ENCODE results near the gene ETS1. TPM values are rescaled to one million over a fixed set of nuclear protein-coding genes. Genes with fewer than 3 reads are reported as not detected.

The ETS1 gene
- total RNA-seq, 1 experiment from 2014 or later = 1.1 TPM

- Mint-ChIP-seq H3K4me1 (ENCODE audit: low read depth, unreplicated experiment) (peaks cover 9% of the 10 kb centered on the region), H3K9me3 (ENCODE audit: unreplicated experiment) (no peaks in the 10 kb centered on the region), H3K27me3 (ENCODE audit: insufficient read depth, unreplicated experiment) (no peaks in the 10 kb centered on the region), H3K27ac (ENCODE audit: unreplicated experiment) (no peak overlapping the region), H3K36me3 (ENCODE audit: insufficient read depth, unreplicated experiment) (no peaks in the 10 kb centered on the region), H3K4me3 (ENCODE audit: unreplicated experiment) (no peak overlapping the region)
- no TSS peak for BruUV-seq (replicated peaks)
- 0 out of 2 replicates have a peak, but pooled peaks cover 6% of the 10 kb centered on the region for H3K4me1 ChIP-seq
- DNase-seq = no peak
- H3K27me3 ChIP-seq (replicated peaks; ENCODE audit: control insufficient read depth, insufficient read depth, low read length) = no peaks in the 10 kb centered on the region
- no peaks in the 10 kb centered on the region for H3K36me3 ChIP-seq (ENCODE audit: control insufficient read depth, insufficient read depth, low read length)
- POLR2A ChIA-PET = no interaction called here
- intact Hi-C loops (cut with micrococcal nuclease; ENCODE audit: unreplicated experiment) = no loop called here
- CTCF ChIA-PET = no interaction called here
- TF ChIP-seq, protein P1, sequence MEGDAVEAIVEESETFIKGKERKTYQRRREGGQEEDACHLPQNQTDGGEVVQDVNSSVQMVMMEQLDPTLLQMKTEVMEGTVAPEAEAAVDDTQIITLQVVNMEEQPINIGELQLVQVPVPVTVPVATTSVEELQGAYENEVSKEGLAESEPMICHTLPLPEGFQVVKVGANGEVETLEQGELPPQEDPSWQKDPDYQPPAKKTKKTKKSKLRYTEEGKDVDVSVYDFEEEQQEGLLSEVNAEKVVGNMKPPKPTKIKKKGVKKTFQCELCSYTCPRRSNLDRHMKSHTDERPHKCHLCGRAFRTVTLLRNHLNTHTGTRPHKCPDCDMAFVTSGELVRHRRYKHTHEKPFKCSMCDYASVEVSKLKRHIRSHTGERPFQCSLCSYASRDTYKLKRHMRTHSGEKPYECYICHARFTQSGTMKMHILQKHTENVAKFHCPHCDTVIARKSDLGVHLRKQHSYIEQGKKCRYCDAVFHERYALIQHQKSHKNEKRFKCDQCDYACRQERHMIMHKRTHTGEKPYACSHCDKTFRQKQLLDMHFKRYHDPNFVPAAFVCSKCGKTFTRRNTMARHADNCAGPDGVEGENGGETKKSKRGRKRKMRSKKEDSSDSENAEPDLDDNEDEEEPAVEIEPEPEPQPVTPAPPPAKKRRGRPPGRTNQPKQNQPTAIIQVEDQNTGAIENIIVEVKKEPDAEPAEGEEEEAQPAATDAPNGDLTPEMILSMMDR (IDR thresholded peaks at IDR 0.05; ENCODE audit: insufficient read depth in 1 of 2, low read depth in 1 of 2, low read length in 1 of 2, severe bottlenecking in 1 of 2, unreplicated experiment in 1 of 2) = no peak
- no peak overlapping the region for H3K4me3 ChIP-seq (ENCODE audit: low read depth, low read length)
- H3K9me3 ChIP-seq = no peaks in the 10 kb centered on the region
These were observed 96.0 kb downstream of the ETS1 start for GRCh38 chr11:128491195-128491936.

- 0 out of 2 replicates have a peak, but pooled peaks cover 6% of the 10 kb centered on the region for H3K4me1 ChIP-seq
- POLR2A ChIA-PET = no interaction called here
- H3K36me3 ChIP-seq (ENCODE audit: control insufficient read depth, insufficient read depth, low read length) = no peaks in the 10 kb centered on the region
These were observed 97.3 kb downstream of the ETS1 start for GRCh38 chr11:128490092-128490491.

DNA sequence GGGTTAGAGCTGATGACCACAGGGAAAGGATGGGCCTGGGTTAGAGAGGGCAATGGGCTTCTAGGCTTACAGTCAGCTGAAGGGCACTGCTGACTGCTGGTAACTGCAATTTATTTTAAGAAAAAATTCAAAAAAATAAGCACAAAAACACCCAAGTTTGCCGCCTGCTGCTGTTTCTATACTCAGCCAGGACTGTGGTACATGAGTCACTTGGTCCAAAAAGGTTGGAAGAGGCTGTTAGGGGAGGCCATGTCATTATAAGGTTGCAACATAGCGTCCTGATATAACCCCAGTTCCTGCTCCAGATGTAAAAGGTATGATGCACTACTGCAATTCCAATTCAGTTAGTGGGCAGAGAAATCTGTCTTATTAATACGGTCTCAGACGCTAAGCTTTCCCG, 98.9 kb downstream of the ETS1 start:
- Histone ChIP-seq H3K4me1 (0 out of 2 replicates have a peak, but pooled peaks cover 6% of the 10 kb centered on the region), H3K9me3 (no peaks in the 10 kb centered on the region), H3K36me3 (ENCODE audit: control insufficient read depth, insufficient read depth, low read length) (no peaks in the 10 kb centered on the region), H3K4me3 (ENCODE audit: low read depth, low read length) (no peak overlapping the region), H3K27me3 (replicated peaks; ENCODE audit: control insufficient read depth, insufficient read depth, low read length) (no peaks in the 10 kb centered on the region)
- Mint-ChIP-seq H3K27me3 (ENCODE audit: insufficient read depth, unreplicated experiment) (peaks cover 2% of the 10 kb centered on the region), H3K4me3 (ENCODE audit: unreplicated experiment) (no peak overlapping the region), H3K9me3 (ENCODE audit: unreplicated experiment) (no peaks in the 10 kb centered on the region), H3K36me3 (ENCODE audit: insufficient read depth, unreplicated experiment) (no peaks in the 10 kb centered on the region), H3K27ac (ENCODE audit: unreplicated experiment) (no peak overlapping the region), H3K4me1 (ENCODE audit: low read depth, unreplicated experiment) (peaks cover 9% of the 10 kb centered on the region)
- intact Hi-C loops (cut with micrococcal nuclease; ENCODE audit: unreplicated experiment) = no loop called here
- no TSS peak for BruUV-seq (replicated peaks)
- TF ChIP-seq, protein P1 (IDR thresholded peaks at IDR 0.05; ENCODE audit: insufficient read depth in 1 of 2, low read depth in 1 of 2, low read length in 1 of 2, severe bottlenecking in 1 of 2, unreplicated experiment in 1 of 2) = no peak
- CTCF ChIA-PET = no interaction called here
- DNase-seq = no peak
- POLR2A ChIA-PET = no interaction called here

More at GRCh38 chr11:128490092-128490491, 97.3 kb downstream of the ETS1 start:
- no peak overlapping the region for H3K27ac Mint-ChIP-seq (ENCODE audit: unreplicated experiment)
- no TSS peak for BruUV-seq (replicated peaks)
- Histone ChIP-seq H3K9me3 (no peaks in the 10 kb centered on the region), H3K27me3 (replicated peaks; ENCODE audit: control insufficient read depth, insufficient read depth, low read length) (no peaks in the 10 kb centered on the region), H3K4me3 (ENCODE audit: low read depth, low read length) (no peak overlapping the region)
- CTCF ChIA-PET = interaction anchor here (0.7 kb wide), 1 partner anchor 54 kb away, joined by 3 read pairs; no protein-coding TSS in a partner anchor
- no peaks in the 10 kb centered on the region for H3K36me3 Mint-ChIP-seq (ENCODE audit: insufficient read depth, unreplicated experiment)
- DNase-seq = no peak
- intact Hi-C loops (cut with micrococcal nuclease; ENCODE audit: unreplicated experiment) = no loop called here
- no peaks in the 10 kb centered on the region for H3K27me3 Mint-ChIP-seq (ENCODE audit: insufficient read depth, unreplicated experiment)
- H3K4me1 Mint-ChIP-seq (ENCODE audit: low read depth, unreplicated experiment) = peaks cover 9% of the 10 kb centered on the region
- H3K4me3 Mint-ChIP-seq (ENCODE audit: unreplicated experiment) = no peak overlapping the region
- TF ChIP-seq, protein P1 (IDR thresholded peaks at IDR 0.05; ENCODE audit: insufficient read depth in 1 of 2, low read depth in 1 of 2, low read length in 1 of 2, severe bottlenecking in 1 of 2, unreplicated experiment in 1 of 2) = no peak
- no peaks in the 10 kb centered on the region for H3K9me3 Mint-ChIP-seq (ENCODE audit: unreplicated experiment)

All from Caco-2 (cell line).